B cell (primary cell): ENCODE data around the gene TCEANC2. TPM values are rescaled to one million over a fixed set of nuclear protein-coding genes. Genes with fewer than 3 reads are reported as not detected.

Experiments
- ATAC-seq: fragments of 200-7000 bp; cut with Tn5 transposase; one replicate; pipeline ENCODE4 v1.10.0; 2021; ENCODE audit warnings: low read depth, mild to moderate bottlenecking, moderate number of reproducible peaks, moderate library complexity
- CTCF ChIA-PET: fragments of 350-600 bp; sonication (Branson Sonifier 250); formaldehyde crosslinking; loops from one replicate; lab custom pipeline; 2021; ENCODE audit warnings: antibody characterized with exemption, inconsistent platforms; lab: Charles Lee
- POLR2A ChIA-PET: fragments of 350-600 bp; sonication (Branson Sonifier 250); formaldehyde crosslinking; loops from one replicate; lab custom pipeline; 2021; ENCODE audit warnings: antibody characterized with exemption; lab: Charles Lee
- DNase-seq: peaks from one replicate; pipeline ENCODE4 v3.0.0; 2013
- H2AFZ ChIP-seq: 2 replicates; pipeline ENCODE4 v1.6.1; 2012; ENCODE audit warnings: mild to moderate bottlenecking, low read depth, low read length; ENCODE audit not compliant: insufficient read depth, poor library complexity, severe bottlenecking
- H3K27ac ChIP-seq, 2 donors: 1 replicate in 1 of 2; 2 replicates in 1 of 2; pipeline ENCODE4 v1.5.1; 2012 to 2013; ENCODE audit warnings: low read length in 2 of 2, mild to moderate bottlenecking in 2 of 2, moderate library complexity in 1 of 2
- H3K27me3 ChIP-seq, 4 experiments: fragments of 200-600 bp in 1 of 4; sonication (generic) in 1 of 4; replicated peaks in 1 of 4; 1 replicate in 2 of 4; 2 replicates in 2 of 4; pipeline versions ENCODE4 v1.6.1 to v1.7.0; 2013 to 2016; ENCODE audit warnings: low read length in 3 of 4, mild to moderate bottlenecking in 2 of 4, mixed read lengths in 1 of 4, moderate library complexity in 1 of 4; ENCODE audit not compliant: insufficient read depth in 4 of 4, control insufficient read depth in 3 of 4; ENCODE audit errors: control extremely low read depth in 1 of 4
- H3K36me3 ChIP-seq, 2 experiments: replicated peaks in 1 of 2; 1 replicate in 1 of 2; 2 replicates in 1 of 2; pipeline versions ENCODE4 v1.6.1 to v1.7.1; 2013; ENCODE audit warnings: low read length in 1 of 2; ENCODE audit not compliant: insufficient read depth in 2 of 2, control insufficient read depth in 1 of 2; ENCODE audit errors: control extremely low read depth in 1 of 2, extremely low read depth in 1 of 2
- H3K4me1 ChIP-seq, 2 donors: fragments of 200-600 bp in 1 of 2; sonication (generic) in 1 of 2; 1 replicate in 1 of 2; 2 replicates in 1 of 2; pipeline versions ENCODE4 v1.5.1 to v1.6.1; 2013 to 2017; ENCODE audit warnings: low read length in 2 of 2; ENCODE audit not compliant: control insufficient read depth in 2 of 2, insufficient read depth in 2 of 2
- H3K4me2 ChIP-seq: replicated peaks from 2 replicates; pipeline ENCODE3; 2012; ENCODE audit warnings: mild to moderate bottlenecking, low read depth, low read length; ENCODE audit not compliant: poor library complexity, severe bottlenecking
- H3K4me3 ChIP-seq, 5 experiments: fragments of 200-600 bp in 1 of 5; sonication (generic) in 1 of 5; 1 replicate in 3 of 5; 2 replicates in 2 of 5; pipeline versions ENCODE4 v1.5.1 to v1.7.0; 2011 to 2016; ENCODE audit warnings: low read length in 4 of 5, mild to moderate bottlenecking in 4 of 5, low read depth in 2 of 5, control low read depth in 1 of 5, moderate library complexity in 1 of 5; ENCODE audit not compliant: insufficient read depth in 1 of 5; ENCODE audit errors: control extremely low read depth in 1 of 5, extremely low read depth in 1 of 5
- H3K79me2 ChIP-seq: fragments of 200-600 bp; sonication (generic); one replicate; pipeline ENCODE4 v1.6.0; 2016; ENCODE audit warnings: low read length; ENCODE audit not compliant: control insufficient read depth, insufficient read depth
- H3K9ac ChIP-seq: fragments of 200-600 bp; sonication (generic); 2 replicates; pipeline ENCODE4 v1.6.1; 2017; ENCODE audit warnings: mild to moderate bottlenecking, low read length, moderate library complexity
- H3K9me3 ChIP-seq, 3 donors: one replicate each; pipeline versions ENCODE4 v1.6.1 to v1.7.1; 2013; ENCODE audit warnings: low read length in 2 of 3; ENCODE audit not compliant: control insufficient read depth in 2 of 3, insufficient read depth in 1 of 3; ENCODE audit errors: control extremely low read depth in 1 of 3
- H4K20me1 ChIP-seq: 2 replicates; pipeline ENCODE4 v1.6.0; 2012; ENCODE audit warnings: mild to moderate bottlenecking, low read length; ENCODE audit not compliant: insufficient read depth, control insufficient read depth, poor library complexity, severe bottlenecking
- H3K27ac Mint-ChIP-seq: one replicate; pipeline ENCODE4 v1.8.0; 2021; ENCODE audit warnings: mixed read lengths
- H3K27me3 Mint-ChIP-seq: one replicate; pipeline ENCODE4 v1.8.0; 2021; ENCODE audit warnings: mixed read lengths
- H3K4me1 Mint-ChIP-seq: one replicate; pipeline ENCODE4 v1.8.0; 2021; ENCODE audit warnings: mixed read lengths
- H3K4me3 Mint-ChIP-seq: one replicate; pipeline ENCODE4 v1.8.0; 2021; ENCODE audit warnings: mixed read lengths
- H3K9me3 Mint-ChIP-seq: one replicate; pipeline ENCODE4 v1.8.0; 2022; ENCODE audit warnings: mixed read lengths; ENCODE audit not compliant: insufficient read depth
- CTCF ChIP-seq: fragments of 200-600 bp; IDR thresholded peaks from one replicate; pipeline ENCODE4 v1.8.0; 2022; ENCODE audit warnings: antibody characterized with exemption, mild to moderate bottlenecking
- EZH2 ChIP-seq: IDR thresholded peaks from 2 replicates; pipeline ENCODE4 v1.6.1; 2012; ENCODE audit warnings: borderline replicate concordance, low read depth, mild to moderate bottlenecking, moderate library complexity, low read length; ENCODE audit not compliant: insufficient read depth, poor library complexity, severe bottlenecking
- WGBS: methylation state at CpG from one replicate; pipeline ENCODE4 v1.1.5; 2013; ENCODE audit warnings: missing lambda C conversion rate; ENCODE audit not compliant: insufficient coverage; 5-methylcytosine and 5-hydroxymethylcytosine counted together
- intact Hi-C: fragments of 100-400 bp; cut with micrococcal nuclease; formaldehyde crosslinking; loops from one replicate; pipeline ENCODE4 v1.10.0; 2022
- polyA plus RNA-seq: library from polyadenylated mRNA; depleted of rRNA; stranded (reverse); fragments of >200 nt; gene quantifications from 2 replicates; pipeline ENCODE4 v1.2.3, GENCODE V29; 2012
- total RNA-seq, 2 donors: library from RNA; stranded (reverse); fragments of 120-200 nt in 1 of 2; gene quantifications; 1 replicate in 1 of 2; 2 replicates in 1 of 2; pipeline versions ENCODE4 v1.2.3 to v1.2.4, GENCODE V29; 2013 to 2022

TCEANC2 gene
- total and polyA plus RNA-seq, 2 donors (not counting 1 experiment from before 2014, with no cell fraction given), result 8.0 to 15.9 TPM

GRCh38 chr1:54137534-54138061 is 84.2 kb downstream of the TCEANC2 start:
- H3K4me2 ChIP-seq, result no peak overlapping the region
- TF ChIP-seq CTCF, result no peak
- no peak for TF ChIP-seq EZH2
- H3K4me1 Mint-ChIP-seq, result no peaks in the 10 kb centered on the region
- intact Hi-C loops, result no loop called here
- DNase-seq (no peak), ATAC-seq (no peak)
- no peaks in the 10 kb centered on the region for H3K4me1 ChIP-seq
- POLR2A ChIA-PET, result no interaction called here
- H3K9me3 Mint-ChIP-seq, result no peaks in the 10 kb centered on the region
- 54% methylated on average over 8 of the region's 10 CpGs for WGBS
- CTCF ChIA-PET, result no interaction called here
- H3K9me3 ChIP-seq, result no peaks in the 10 kb centered on the region
- no peak overlapping the region for H2AFZ ChIP-seq
- H3K4me3 ChIP-seq, result no peak overlapping the region
- no peaks in the 10 kb centered on the region for H4K20me1 ChIP-seq
- no peak overlapping the region for H3K27ac ChIP-seq
- no peaks in the 10 kb centered on the region for H3K79me2 ChIP-seq
- H3K9ac ChIP-seq, result no peak overlapping the region
- no peaks in the 10 kb centered on the region for H3K36me3 ChIP-seq
- H3K27ac Mint-ChIP-seq, result no peak overlapping the region
- peaks cover 0 to 6% (median 0%) of the 10 kb centered on the region in 4 experiments for H3K27me3 ChIP-seq
- peaks cover 17% of the 10 kb centered on the region for H3K27me3 Mint-ChIP-seq
- no peak overlapping the region for H3K4me3 Mint-ChIP-seq

- Histone ChIP-seq H4K20me1 (no peaks in the 10 kb centered on the region), H2AFZ (no peak overlapping the region), H3K4me3 (no peak overlapping the region), H3K4me2 (no peak overlapping the region), H3K4me1 (no peaks in the 10 kb centered on the region), H3K9me3 (no peaks in the 10 kb centered on the region), H3K79me2 (no peaks in the 10 kb centered on the region), H3K9ac (no peak overlapping the region), H3K27me3 (peaks cover 0 to 6% (median 0%) of the 10 kb centered on the region in 4 experiments), H3K36me3 (no peaks in the 10 kb centered on the region), H3K27ac (no peak overlapping the region)
- H3K9me3 Mint-ChIP-seq, result no peaks in the 10 kb centered on the region
- H3K4me3 Mint-ChIP-seq, result no peak overlapping the region
- CTCF ChIA-PET, result no interaction called here
- no peaks in the 10 kb centered on the region for H3K4me1 Mint-ChIP-seq
- no peak for ATAC-seq
- POLR2A ChIA-PET, result no interaction called here
- TF ChIP-seq CTCF (no peak), EZH2 (no peak)
- H3K27me3 Mint-ChIP-seq, result peaks cover 17% of the 10 kb centered on the region
- DNase-seq, result no peak
- H3K27ac Mint-ChIP-seq, result no peak overlapping the region
- intact Hi-C loops, result no loop called here
- 87% methylated on average over 1 of the region's 1 CpG for WGBS
Observed at GRCh38 chr1:54138994-54139393, 85.6 kb downstream of the TCEANC2 start.
